ENCODE data around the gene RPS28.

DNA sequence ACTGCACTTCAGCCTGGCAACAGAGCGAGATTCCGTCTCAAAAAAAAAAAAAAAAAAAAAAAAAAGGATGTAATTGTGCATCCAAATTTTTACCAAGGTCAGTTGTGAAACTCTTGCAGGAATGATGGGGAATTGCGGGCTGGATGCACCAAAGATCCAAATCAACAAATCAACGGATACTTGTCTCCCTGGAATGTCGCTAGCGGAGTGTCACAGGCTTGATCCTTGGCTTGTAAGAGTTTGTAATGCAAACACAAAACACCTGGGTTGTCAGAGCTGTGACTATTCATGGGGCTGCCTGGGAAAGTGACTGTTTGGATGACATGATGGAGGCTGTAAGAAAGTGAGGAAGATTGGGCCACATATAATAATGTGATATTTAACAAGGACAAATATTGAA, 17.5 kb downstream of the RPS28 start:
- TF ChIP-seq, protein P1, sequence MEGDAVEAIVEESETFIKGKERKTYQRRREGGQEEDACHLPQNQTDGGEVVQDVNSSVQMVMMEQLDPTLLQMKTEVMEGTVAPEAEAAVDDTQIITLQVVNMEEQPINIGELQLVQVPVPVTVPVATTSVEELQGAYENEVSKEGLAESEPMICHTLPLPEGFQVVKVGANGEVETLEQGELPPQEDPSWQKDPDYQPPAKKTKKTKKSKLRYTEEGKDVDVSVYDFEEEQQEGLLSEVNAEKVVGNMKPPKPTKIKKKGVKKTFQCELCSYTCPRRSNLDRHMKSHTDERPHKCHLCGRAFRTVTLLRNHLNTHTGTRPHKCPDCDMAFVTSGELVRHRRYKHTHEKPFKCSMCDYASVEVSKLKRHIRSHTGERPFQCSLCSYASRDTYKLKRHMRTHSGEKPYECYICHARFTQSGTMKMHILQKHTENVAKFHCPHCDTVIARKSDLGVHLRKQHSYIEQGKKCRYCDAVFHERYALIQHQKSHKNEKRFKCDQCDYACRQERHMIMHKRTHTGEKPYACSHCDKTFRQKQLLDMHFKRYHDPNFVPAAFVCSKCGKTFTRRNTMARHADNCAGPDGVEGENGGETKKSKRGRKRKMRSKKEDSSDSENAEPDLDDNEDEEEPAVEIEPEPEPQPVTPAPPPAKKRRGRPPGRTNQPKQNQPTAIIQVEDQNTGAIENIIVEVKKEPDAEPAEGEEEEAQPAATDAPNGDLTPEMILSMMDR (conservative IDR thresholded peaks at IDR 0.05; ENCODE audit: low read depth, low read length): no peak
- no peak for TF ChIP-seq EZH2 (IDR thresholded peaks at IDR 0.05; ENCODE audit: low read length, unreplicated experiment)

Measured in PC-3 (cell line).